ENCODE data around the gene PEAK1.

DNA sequence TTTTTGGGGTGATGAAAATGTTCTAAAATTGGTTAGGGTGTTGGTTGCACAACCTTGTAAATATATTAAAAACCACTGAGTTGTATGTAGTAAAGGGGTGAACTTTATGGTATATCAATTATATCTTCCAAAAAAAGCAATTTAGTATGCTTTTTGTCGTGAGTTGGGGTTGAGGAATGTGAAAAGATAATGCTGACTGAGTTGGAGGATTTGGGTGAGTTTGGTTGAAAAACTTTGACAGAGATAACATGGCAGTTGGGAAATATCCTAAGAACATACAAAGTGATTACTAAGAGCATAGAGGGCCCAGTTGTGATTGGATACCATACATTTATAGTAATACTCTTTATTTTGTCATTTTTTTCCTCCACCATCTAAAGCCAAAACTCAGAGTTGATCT lies 34.4 kb upstream of the PEAK1 start:
- TF ChIP-seq, protein P1, sequence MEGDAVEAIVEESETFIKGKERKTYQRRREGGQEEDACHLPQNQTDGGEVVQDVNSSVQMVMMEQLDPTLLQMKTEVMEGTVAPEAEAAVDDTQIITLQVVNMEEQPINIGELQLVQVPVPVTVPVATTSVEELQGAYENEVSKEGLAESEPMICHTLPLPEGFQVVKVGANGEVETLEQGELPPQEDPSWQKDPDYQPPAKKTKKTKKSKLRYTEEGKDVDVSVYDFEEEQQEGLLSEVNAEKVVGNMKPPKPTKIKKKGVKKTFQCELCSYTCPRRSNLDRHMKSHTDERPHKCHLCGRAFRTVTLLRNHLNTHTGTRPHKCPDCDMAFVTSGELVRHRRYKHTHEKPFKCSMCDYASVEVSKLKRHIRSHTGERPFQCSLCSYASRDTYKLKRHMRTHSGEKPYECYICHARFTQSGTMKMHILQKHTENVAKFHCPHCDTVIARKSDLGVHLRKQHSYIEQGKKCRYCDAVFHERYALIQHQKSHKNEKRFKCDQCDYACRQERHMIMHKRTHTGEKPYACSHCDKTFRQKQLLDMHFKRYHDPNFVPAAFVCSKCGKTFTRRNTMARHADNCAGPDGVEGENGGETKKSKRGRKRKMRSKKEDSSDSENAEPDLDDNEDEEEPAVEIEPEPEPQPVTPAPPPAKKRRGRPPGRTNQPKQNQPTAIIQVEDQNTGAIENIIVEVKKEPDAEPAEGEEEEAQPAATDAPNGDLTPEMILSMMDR (conservative IDR thresholded peaks at IDR 0.05; ENCODE audit: low read depth, low read length) = no peak
- TF ChIP-seq EZH2 (IDR thresholded peaks at IDR 0.05; ENCODE audit: low read length, unreplicated experiment) = no peak

Data from PC-3 (cell line).